IPS-20b (cell line): ENCODE measurements around the gene KRT84.
"Not testable (repeated sequence)": the region's sequence is repeated elsewhere in the genome, so short reads cannot be mapped to it uniquely, and the experiment has no call there.

Experiments
- H3K27ac ChIP-seq: one replicate; pipeline ENCODE4 v1.5.1; 2013; ENCODE audit warnings: low read length
- H3K27me3 ChIP-seq: 2 replicates; pipeline ENCODE4 v1.6.1; 2013; ENCODE audit warnings: mild to moderate bottlenecking, low read length, inconsistent platforms; ENCODE audit not compliant: insufficient read depth
- H3K36me3 ChIP-seq: 2 replicates; pipeline ENCODE4 v1.6.1; 2013; ENCODE audit warnings: low read depth, mild to moderate bottlenecking, inconsistent platforms, low read length, moderate library complexity; ENCODE audit not compliant: insufficient read depth
- H3K4me1 ChIP-seq: 2 replicates; pipeline ENCODE4 v1.6.1; 2013; ENCODE audit warnings: mild to moderate bottlenecking, control low read depth, inconsistent platforms, low read length, moderate library complexity; ENCODE audit not compliant: insufficient read depth
- H3K4me3 ChIP-seq: 2 replicates; pipeline ENCODE4 v1.5.1; 2013; ENCODE audit warnings: mild to moderate bottlenecking, low read length, inconsistent platforms
- H3K9ac ChIP-seq: 2 replicates; pipeline ENCODE4 v1.6.1; 2013; ENCODE audit warnings: low read depth, mild to moderate bottlenecking, inconsistent platforms, low read length, moderate library complexity
- H3K9me3 ChIP-seq: 2 replicates; pipeline ENCODE4 v1.6.1; 2013; ENCODE audit warnings: mild to moderate bottlenecking, low read depth, low read length, inconsistent platforms; ENCODE audit not compliant: insufficient read depth

KRT84 gene

GRCh38 chr12:52347016-52347415 is 38.4 kb downstream of the KRT84 start:
- Histone ChIP-seq H3K36me3 (no peaks in the 10 kb centered on the region), H3K9ac (no peak overlapping the region), H3K4me3 (no peak overlapping the region), H3K4me1 (no peaks in the 10 kb centered on the region; the same call in 1 of the 2 replicates), H3K27ac (no peak overlapping the region), H3K27me3 (no peaks in the 10 kb centered on the region; the same call in 1 of the 2 replicates), H3K9me3 (no peaks in the 10 kb centered on the region; the same call in 1 of the 2 replicates)

- Histone ChIP-seq H3K4me1 (no peaks in the 10 kb centered on the region; the same call in 1 of the 2 replicates), H3K36me3 (no peaks in the 10 kb centered on the region), H3K27ac (no peak overlapping the region), H3K27me3 (no peaks in the 10 kb centered on the region; the same call in 1 of the 2 replicates), H3K9ac (no peak overlapping the region), H3K9me3 (no peaks in the 10 kb centered on the region; the same call in 1 of the 2 replicates), H3K4me3 (no peak overlapping the region)
These were observed 38.9 kb downstream of the KRT84 start for GRCh38 chr12:52346593-52346992.

DNA sequence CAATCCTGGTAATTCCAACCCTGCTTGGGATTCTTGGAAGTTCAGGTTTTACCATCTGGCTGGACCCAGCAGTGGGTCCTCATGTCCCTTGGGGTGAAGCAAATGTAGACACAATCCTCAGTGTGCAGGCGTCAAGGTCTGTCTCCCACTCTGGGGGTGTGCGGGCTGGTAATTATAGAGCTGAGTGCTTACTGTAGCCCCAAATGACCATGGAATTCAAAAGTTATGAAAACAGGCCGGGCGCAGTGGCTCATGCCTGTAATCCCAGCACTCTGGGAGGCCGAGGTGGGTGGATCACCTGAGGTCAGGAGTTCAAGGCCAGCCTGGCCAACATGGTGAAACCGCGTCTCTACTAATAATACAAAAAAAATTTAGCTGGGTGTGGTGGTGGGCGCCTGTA is 40.4 kb downstream of the KRT84 start:
- H3K27ac ChIP-seq, H3K36me3 ChIP-seq, H3K9ac ChIP-seq, H3K27me3 ChIP-seq, H3K4me1 ChIP-seq, H3K4me3 ChIP-seq, H3K9me3 ChIP-seq: not testable (repeated sequence)

GRCh38 chr12:52344111-52344510 is 41.3 kb downstream of the KRT84 start:
- no peak overlapping the region for H3K9ac ChIP-seq
- H3K27me3 ChIP-seq: no peaks in the 10 kb centered on the region; the same call in 1 of the 2 replicates
- no peaks in the 10 kb centered on the region; the same call in 1 of the 2 replicates for H3K4me1 ChIP-seq
- H3K4me3 ChIP-seq: no peak overlapping the region
- no peaks in the 10 kb centered on the region for H3K36me3 ChIP-seq
- no peak overlapping the region for H3K27ac ChIP-seq
- H3K9me3 ChIP-seq: no peaks in the 10 kb centered on the region; the same call in 1 of the 2 replicates

GRCh38 chr12:52343550-52343949 is 41.9 kb downstream of the KRT84 start:
- H3K27ac ChIP-seq: no peak overlapping the region
- no peak overlapping the region for H3K4me3 ChIP-seq
- no peak overlapping the region for H3K9ac ChIP-seq
- no peaks in the 10 kb centered on the region; the same call in 1 of the 2 replicates for H3K4me1 ChIP-seq
- no peaks in the 10 kb centered on the region; the same call in 1 of the 2 replicates for H3K27me3 ChIP-seq
- no peaks in the 10 kb centered on the region; the same call in 1 of the 2 replicates for H3K9me3 ChIP-seq
- H3K36me3 ChIP-seq: no peaks in the 10 kb centered on the region

DNA sequence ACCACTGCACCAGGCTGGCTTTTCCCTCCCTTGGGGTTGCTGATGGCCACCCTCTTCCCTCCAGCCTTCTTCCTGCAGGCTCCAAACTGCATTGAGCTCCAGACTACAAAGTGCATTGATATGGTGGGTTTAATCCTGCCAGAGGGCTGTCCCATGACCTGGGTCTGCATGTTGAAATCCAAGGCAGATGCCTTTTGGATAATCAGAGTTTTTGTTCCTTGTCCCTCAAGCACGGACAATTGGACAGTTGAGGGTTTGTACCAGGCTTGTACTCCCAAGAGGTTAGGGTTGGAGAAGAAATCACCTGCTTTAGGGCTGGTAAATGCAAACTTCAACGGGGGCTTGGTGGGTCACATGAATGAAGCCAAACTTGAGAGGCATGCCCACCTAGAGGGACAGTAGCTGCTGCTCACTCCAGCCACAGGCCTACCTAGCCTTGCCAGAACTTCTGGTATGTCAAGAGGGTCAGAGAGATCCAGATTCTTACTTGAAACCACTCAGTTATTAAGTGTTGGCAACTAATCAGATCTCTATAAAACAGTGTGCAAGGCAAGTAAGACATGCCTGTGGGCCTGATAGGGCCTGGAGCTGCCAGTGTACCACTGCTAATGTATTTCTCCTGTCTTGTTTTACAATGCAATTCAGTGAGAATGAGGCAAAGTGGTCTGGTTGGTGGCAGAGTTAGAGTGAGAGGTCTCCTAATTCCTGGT is 42.5 kb downstream of the KRT84 start:
- no peak overlapping the region for H3K4me3 ChIP-seq
- no peak overlapping the region for H3K9ac ChIP-seq
- H3K9me3 ChIP-seq: no peaks in the 10 kb centered on the region; the same call in 1 of the 2 replicates
- H3K36me3 ChIP-seq: no peaks in the 10 kb centered on the region
- H3K4me1 ChIP-seq: no peaks in the 10 kb centered on the region; the same call in 1 of the 2 replicates
- H3K27me3 ChIP-seq: no peaks in the 10 kb centered on the region; the same call in 1 of the 2 replicates
- H3K27ac ChIP-seq: no peak overlapping the region

- no peaks in the 10 kb centered on the region for H3K36me3 ChIP-seq
- no peaks in the 10 kb centered on the region; the same call in 1 of the 2 replicates for H3K9me3 ChIP-seq
- H3K27ac ChIP-seq: no peak overlapping the region
- H3K27me3 ChIP-seq: no peaks in the 10 kb centered on the region; the same call in 1 of the 2 replicates
- H3K4me3 ChIP-seq: no peak overlapping the region
- H3K4me1 ChIP-seq: no peaks in the 10 kb centered on the region; the same call in 1 of the 2 replicates
- no peak overlapping the region for H3K9ac ChIP-seq
These were observed 44.3 kb downstream of the KRT84 start for GRCh38 chr12:52341066-52341580.

DNA sequence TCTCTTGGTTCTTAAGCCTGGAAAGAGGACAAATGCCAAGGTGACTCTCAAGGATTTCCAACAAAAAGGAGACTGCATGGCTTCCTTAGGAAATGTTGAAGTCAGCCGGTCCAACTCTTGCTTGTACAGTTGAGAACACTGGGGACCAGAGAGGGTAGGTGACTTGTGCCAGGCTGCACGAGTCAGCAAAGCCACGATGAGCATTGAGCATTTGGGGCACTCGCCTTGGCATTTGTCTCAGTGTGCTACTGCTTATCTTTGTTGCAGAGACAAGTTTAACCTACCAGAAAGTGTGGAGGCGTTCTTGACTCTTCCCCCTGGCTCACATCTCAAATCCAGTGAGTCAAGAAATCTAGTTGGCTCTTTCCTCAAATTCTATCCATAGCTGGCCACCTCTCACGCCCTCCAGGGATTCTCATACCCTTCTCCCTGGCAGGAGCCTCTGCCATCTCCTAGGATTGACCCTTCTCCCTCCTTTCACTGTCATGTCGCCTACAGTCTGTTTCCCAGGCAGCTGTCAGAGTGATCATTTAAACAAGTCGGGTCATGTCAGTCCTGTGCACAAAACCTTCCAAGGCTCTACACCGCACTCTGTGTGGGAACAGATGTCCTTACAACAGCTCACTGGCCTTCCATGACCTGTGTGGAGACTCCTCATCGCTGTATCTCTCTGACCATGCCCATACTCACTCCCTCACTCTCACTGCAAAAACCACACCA is 47.1 kb downstream of the KRT84 start:
- H3K27ac ChIP-seq: no peak overlapping the region
- H3K4me1 ChIP-seq: no peaks in the 10 kb centered on the region; the same call in 1 of the 2 replicates
- no peak overlapping the region for H3K4me3 ChIP-seq
- no peaks in the 10 kb centered on the region for H3K36me3 ChIP-seq
- H3K9ac ChIP-seq: no peak overlapping the region
- H3K9me3 ChIP-seq: no peaks in the 10 kb centered on the region
- no peaks in the 10 kb centered on the region; the same call in 1 of the 2 replicates for H3K27me3 ChIP-seq

GRCh38 chr12:52337054-52337453 is 48.4 kb downstream of the KRT84 start:
- H3K27ac ChIP-seq: no peak overlapping the region
- no peaks in the 10 kb centered on the region for H3K36me3 ChIP-seq
- H3K27me3 ChIP-seq: no peaks in the 10 kb centered on the region
- H3K9ac ChIP-seq: no peak overlapping the region
- H3K4me3 ChIP-seq: no peak overlapping the region
- no peaks in the 10 kb centered on the region; the same call in 1 of the 2 replicates for H3K4me1 ChIP-seq
- H3K9me3 ChIP-seq: no peaks in the 10 kb centered on the region

- H3K27ac ChIP-seq: no peak overlapping the region
- no peaks in the 10 kb centered on the region for H3K27me3 ChIP-seq
- H3K4me1 ChIP-seq: no peaks in the 10 kb centered on the region; the same call in 1 of the 2 replicates
- H3K4me3 ChIP-seq: no peak overlapping the region
- H3K9ac ChIP-seq: no peak overlapping the region
- H3K36me3 ChIP-seq: no peaks in the 10 kb centered on the region
- no peaks in the 10 kb centered on the region for H3K9me3 ChIP-seq
These were observed 48.8 kb downstream of the KRT84 start for GRCh38 chr12:52336641-52337040.

DNA sequence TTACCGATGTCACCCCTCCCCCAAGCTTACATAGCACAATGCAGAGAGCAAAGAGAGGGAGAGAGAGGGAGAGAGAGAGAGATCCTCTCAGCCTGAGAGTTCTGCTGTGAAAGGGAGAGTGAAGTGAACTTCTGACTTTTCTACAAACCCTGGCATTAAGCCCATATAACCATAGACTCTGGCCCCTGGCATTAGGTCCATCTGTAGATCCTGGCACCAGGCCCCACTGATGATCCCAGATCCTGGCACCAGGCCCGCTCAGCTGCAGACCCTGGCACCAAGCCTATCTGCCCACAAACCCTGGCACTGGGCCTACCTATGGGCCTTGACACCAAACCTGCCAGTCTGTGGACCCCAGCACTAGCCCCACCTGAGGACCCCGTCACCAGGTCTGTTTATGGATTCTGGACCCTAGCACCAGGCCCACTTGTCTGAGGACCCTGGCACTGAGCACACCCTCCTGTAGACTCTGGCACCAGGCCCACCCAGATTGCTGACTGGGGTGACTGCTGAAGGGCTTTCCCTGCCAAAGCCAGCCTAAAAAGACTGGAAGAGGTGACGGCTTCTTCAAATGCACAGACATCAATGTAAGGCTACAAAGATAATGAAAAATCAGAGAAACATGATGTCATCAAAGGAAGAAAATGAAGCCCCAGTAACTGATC is 49.7 kb downstream of the KRT84 start:
- Histone ChIP-seq H3K4me1 (no peaks in the 10 kb centered on the region; the same call in 1 of the 2 replicates), H3K27me3 (no peaks in the 10 kb centered on the region), H3K27ac (no peak overlapping the region), H3K9ac (no peak overlapping the region), H3K4me3 (no peak overlapping the region), H3K36me3 (no peaks in the 10 kb centered on the region), H3K9me3 (no peaks in the 10 kb centered on the region)
